IPS-18a (cell line): ENCODE data around the gene CTLA4.
"Not testable (repeated sequence)": the region's sequence is repeated elsewhere in the genome, so short reads cannot be mapped to it uniquely, and the experiment has no call there.

Source experiments
- H3K27ac ChIP-seq: one replicate; pipeline ENCODE4 v1.5.1; 2013; ENCODE audit warnings: low read length
- H3K27me3 ChIP-seq: one replicate; pipeline ENCODE4 v1.6.1; 2013; ENCODE audit warnings: mild to moderate bottlenecking, low read length; ENCODE audit not compliant: control insufficient read depth, insufficient read depth
- H3K36me3 ChIP-seq: one replicate; pipeline ENCODE4 v1.6.1; 2013; ENCODE audit warnings: low read depth, low read length; ENCODE audit not compliant: control insufficient read depth
- H3K4me1 ChIP-seq: one replicate; pipeline ENCODE4 v1.6.1; 2013; ENCODE audit warnings: low read depth, low read length; ENCODE audit not compliant: control insufficient read depth
- H3K4me3 ChIP-seq: one replicate; pipeline ENCODE4 v1.5.1; 2013; ENCODE audit warnings: low read length
- H3K9ac ChIP-seq: one replicate; pipeline ENCODE4 v1.6.1; 2013; ENCODE audit warnings: mild to moderate bottlenecking, low read length, moderate library complexity
- H3K9me3 ChIP-seq: one replicate; pipeline ENCODE4 v1.6.1; 2013; ENCODE audit warnings: low read depth, low read length; ENCODE audit not compliant: control insufficient read depth

Gene CTLA4

GRCh38 chr2:203876328-203876727 lies 8.8 kb downstream of the CTLA4 start:
- no peak overlapping the region for H3K9ac ChIP-seq
- no peak overlapping the region for H3K4me3 ChIP-seq
- no peak overlapping the region for H3K27ac ChIP-seq
- no peaks in the 10 kb centered on the region for H3K36me3 ChIP-seq
- H3K27me3 ChIP-seq: no peaks in the 10 kb centered on the region
- H3K4me1 ChIP-seq: no peaks in the 10 kb centered on the region
- H3K9me3 ChIP-seq: no peaks in the 10 kb centered on the region

- H3K9me3 ChIP-seq: no peaks in the 10 kb centered on the region
- H3K27ac ChIP-seq: no peak overlapping the region
- H3K9ac ChIP-seq: no peak overlapping the region
- H3K36me3 ChIP-seq: no peaks in the 10 kb centered on the region
- H3K4me1 ChIP-seq: no peaks in the 10 kb centered on the region
- H3K27me3 ChIP-seq: no peaks in the 10 kb centered on the region
- no peak overlapping the region for H3K4me3 ChIP-seq
These were observed 10.5 kb downstream of the CTLA4 start for GRCh38 chr2:203878063-203878462.

DNA sequence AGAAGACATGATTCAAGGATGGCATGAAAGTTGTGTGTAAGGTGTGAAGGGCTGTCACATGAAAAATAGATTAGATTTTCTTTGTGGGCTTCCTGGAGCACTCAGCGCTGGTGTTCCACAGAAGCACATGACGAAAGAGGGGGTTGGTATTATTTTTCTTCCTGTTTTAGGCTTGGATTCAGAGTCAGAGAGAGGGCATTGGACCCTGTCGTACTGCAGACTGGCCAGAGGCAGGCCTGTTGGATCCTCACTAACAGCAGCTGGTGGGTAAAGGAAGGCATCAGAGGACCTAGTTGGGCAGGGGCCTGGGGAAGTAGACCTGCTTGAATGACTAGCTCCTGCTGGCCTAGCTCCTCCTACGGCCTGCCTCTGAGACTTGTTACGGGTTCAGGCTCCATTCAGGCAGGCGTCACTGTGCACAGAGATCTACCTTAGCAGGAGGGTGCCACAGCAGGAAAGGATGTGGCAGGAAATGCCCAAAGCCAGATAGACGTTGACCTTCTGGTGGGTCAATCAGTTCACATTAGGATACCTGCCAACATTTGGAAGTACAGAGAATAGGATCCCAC lies 13.1 kb downstream of the CTLA4 start:
- H3K36me3 ChIP-seq: no peaks in the 10 kb centered on the region

DNA sequence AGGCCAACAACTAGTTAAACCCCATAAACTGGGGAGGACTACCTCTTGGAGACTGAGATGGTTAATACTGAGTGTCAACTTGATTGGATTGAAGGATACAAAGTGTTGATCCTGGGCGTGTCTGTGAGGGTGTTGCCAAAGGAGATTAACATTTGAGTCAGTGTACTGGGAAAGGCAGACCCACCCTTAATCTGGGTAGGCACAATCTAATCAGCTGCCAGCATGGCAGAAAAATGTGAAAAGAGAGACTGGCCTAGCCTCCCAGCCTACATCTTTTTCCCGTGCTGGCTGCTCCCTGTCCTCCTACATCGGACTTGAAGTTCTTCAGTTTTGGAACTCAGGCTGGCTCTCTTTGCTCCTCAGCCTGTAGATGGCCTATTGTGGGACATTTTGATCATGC lies 13.6 kb downstream of the CTLA4 start:
- not testable (repeated sequence) for H3K4me1 ChIP-seq, H3K27me3 ChIP-seq, H3K9me3 ChIP-seq, H3K4me3 ChIP-seq, H3K36me3 ChIP-seq, H3K27ac ChIP-seq, H3K9ac ChIP-seq

More for the DNA sequence above, 13.1 kb downstream of the CTLA4 start:
- no peaks in the 10 kb centered on the region for H3K9me3 ChIP-seq
- H3K9ac ChIP-seq: no peak overlapping the region
- no peak overlapping the region for H3K4me3 ChIP-seq
- no peak overlapping the region for H3K27ac ChIP-seq
- no peaks in the 10 kb centered on the region for H3K4me1 ChIP-seq
- H3K27me3 ChIP-seq: no peaks in the 10 kb centered on the region

DNA sequence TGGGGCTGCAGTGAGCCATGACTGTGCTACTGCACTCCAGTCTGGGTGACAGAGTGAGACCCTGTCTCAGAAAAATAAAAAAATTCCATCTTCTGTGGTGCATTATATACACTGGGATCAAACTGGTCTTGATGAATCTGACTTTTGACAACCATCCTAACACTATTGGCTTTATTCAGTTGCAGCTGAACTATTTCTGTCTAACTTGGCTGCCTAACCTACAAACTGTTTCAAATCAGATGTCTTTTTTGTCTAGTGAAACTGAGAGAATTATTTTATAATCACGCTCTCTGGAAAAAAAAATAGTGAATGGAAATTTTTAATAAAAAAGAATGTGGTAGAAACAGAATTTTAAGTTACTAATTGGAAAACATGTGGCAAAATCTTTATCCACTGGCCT lies 15.0 kb downstream of the CTLA4 start:
- Histone ChIP-seq H3K9ac (no peak overlapping the region), H3K9me3 (no peaks in the 10 kb centered on the region), H3K4me3 (no peak overlapping the region), H3K27ac (no peak overlapping the region), H3K4me1 (no peaks in the 10 kb centered on the region), H3K27me3 (no peaks in the 10 kb centered on the region), H3K36me3 (no peaks in the 10 kb centered on the region)

GRCh38 chr2:203886661-203887151 lies 19.1 kb downstream of the CTLA4 start:
- H3K4me3 ChIP-seq: no peak overlapping the region
- no peaks in the 10 kb centered on the region for H3K36me3 ChIP-seq
- no peaks in the 10 kb centered on the region for H3K27me3 ChIP-seq
- H3K9me3 ChIP-seq: no peaks in the 10 kb centered on the region
- H3K9ac ChIP-seq: no peak overlapping the region
- no peak overlapping the region for H3K27ac ChIP-seq
- H3K4me1 ChIP-seq: no peaks in the 10 kb centered on the region

DNA sequence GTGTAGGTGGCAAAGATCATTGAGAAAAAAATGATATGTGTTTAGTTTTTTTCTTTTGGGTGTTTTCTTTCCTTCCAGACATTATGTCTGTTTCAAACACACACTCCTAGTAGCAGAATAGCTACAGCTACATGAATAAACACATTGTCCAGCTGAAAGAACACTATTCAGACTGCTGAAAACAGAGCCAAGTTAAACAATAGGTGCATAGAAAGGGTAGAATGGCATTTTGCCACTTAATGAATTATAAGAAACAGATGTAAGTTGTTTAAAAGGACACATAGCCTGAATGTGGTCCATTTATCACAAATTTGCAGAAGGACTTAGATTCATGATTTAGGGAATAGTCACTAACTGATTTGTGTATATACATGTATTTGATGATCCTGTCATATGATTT lies 20.1 kb downstream of the CTLA4 start:
- Histone ChIP-seq H3K27me3 (no peaks in the 10 kb centered on the region), H3K9ac (no peak overlapping the region), H3K9me3 (no peaks in the 10 kb centered on the region), H3K4me1 (no peaks in the 10 kb centered on the region), H3K27ac (no peak overlapping the region), H3K4me3 (no peak overlapping the region), H3K36me3 (no peaks in the 10 kb centered on the region)

DNA sequence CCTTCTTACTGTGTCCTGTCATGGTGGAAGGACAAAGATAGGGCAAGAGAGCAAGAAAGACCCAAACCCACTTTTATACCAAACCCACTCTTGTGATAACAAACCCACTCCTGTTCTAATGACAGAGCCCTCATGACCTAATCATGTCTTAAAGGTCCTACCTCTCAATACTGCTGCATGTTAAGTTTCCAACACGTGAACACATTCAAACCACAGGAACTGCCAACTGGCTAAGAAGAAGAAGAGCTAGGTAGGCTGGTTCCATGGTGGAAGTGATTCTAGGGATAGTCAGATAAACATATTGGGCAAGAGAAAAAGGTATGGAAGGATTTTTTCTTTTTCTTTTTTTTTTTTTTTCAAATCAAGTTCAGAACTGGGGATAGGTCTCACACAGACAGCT lies 22.0 kb downstream of the CTLA4 start:
- Histone ChIP-seq H3K4me1 (no peaks in the 10 kb centered on the region), H3K36me3 (no peaks in the 10 kb centered on the region), H3K27ac (no peak overlapping the region), H3K9ac (no peak overlapping the region), H3K4me3 (no peak overlapping the region), H3K9me3 (no peaks in the 10 kb centered on the region), H3K27me3 (no peaks in the 10 kb centered on the region)

- Histone ChIP-seq H3K4me1 (no peaks in the 10 kb centered on the region), H3K4me3 (no peak overlapping the region), H3K36me3 (no peaks in the 10 kb centered on the region), H3K9me3 (no peaks in the 10 kb centered on the region), H3K27me3 (no peaks in the 10 kb centered on the region), H3K27ac (no peak overlapping the region), H3K9ac (no peak overlapping the region)
These were observed 22.4 kb downstream of the CTLA4 start for GRCh38 chr2:203889944-203890343.

DNA sequence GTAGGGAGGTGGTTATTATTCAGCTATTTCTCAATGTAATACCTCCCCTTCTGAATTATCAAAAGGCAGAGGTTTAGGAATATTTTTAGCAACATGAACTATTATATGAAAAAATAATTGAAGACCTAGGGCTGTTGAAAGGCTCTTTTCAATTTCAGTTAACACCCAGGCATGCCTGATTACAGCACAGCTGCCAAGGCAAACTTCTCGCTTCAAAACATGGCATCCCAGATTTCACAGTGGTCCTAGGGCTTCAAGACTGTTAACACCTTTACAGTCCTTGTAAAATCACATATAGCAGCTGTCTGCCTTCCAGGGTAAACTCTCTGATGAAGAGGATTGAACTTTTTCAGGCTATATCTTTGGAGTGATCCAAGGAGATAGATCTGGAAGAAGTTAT lies 23.2 kb downstream of the CTLA4 start:
- H3K4me3 ChIP-seq: no peak overlapping the region
- H3K9me3 ChIP-seq: no peaks in the 10 kb centered on the region
- H3K36me3 ChIP-seq: no peaks in the 10 kb centered on the region
- H3K27me3 ChIP-seq: no peaks in the 10 kb centered on the region
- no peaks in the 10 kb centered on the region for H3K4me1 ChIP-seq
- no peak overlapping the region for H3K9ac ChIP-seq
- no peak overlapping the region for H3K27ac ChIP-seq

- no peaks in the 10 kb centered on the region for H3K36me3 ChIP-seq
- H3K27me3 ChIP-seq: no peaks in the 10 kb centered on the region
- H3K9me3 ChIP-seq: no peaks in the 10 kb centered on the region
- no peak overlapping the region for H3K4me3 ChIP-seq
- no peak overlapping the region for H3K27ac ChIP-seq
- H3K4me1 ChIP-seq: no peaks in the 10 kb centered on the region
- H3K9ac ChIP-seq: no peak overlapping the region
These were observed 23.9 kb downstream of the CTLA4 start for GRCh38 chr2:203891474-203891873.

GRCh38 chr2:203892207-203892606 lies 24.6 kb downstream of the CTLA4 start:
- Histone ChIP-seq H3K9me3 (no peaks in the 10 kb centered on the region), H3K27ac (no peak overlapping the region), H3K36me3 (no peaks in the 10 kb centered on the region), H3K4me3 (no peak overlapping the region), H3K9ac (no peak overlapping the region), H3K4me1 (no peaks in the 10 kb centered on the region), H3K27me3 (no peaks in the 10 kb centered on the region)
